ENCODE measurements around the gene PIK3CA. TPM values are rescaled to one million over a fixed set of nuclear protein-coding genes. Genes with fewer than 3 reads are reported as not detected.

Gene PIK3CA
- total RNA-seq, 1 experiment from 2014 or later: 27.6 TPM

DNA sequence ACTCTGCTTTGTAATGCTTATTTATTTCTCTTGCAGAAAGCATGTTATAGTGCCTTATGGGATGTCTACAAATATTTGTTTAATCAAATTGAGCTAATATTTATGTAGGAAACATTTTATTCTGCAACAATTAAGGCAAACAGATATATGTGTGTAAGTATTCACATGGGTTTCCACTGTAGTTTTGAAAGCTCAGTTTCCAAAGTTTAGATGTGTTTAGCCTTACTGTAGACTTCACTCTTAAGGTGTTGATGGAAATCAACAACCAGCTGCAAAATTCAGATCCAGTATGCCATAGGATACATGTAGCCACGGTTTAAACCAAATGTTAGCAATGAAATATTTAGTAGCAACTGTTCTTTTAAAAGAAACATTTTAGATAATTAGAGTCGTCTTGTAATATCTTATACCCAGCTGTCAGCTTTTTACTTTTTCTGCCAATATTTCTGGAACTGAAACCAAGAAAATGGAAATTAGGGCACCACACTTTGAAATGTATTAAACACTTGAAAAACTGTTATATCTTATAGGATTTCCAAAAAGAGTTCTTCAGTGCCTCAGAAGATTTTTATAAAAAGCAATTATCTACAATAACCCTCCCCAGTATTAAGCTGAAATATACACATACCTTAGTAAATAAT, 18.5 kb downstream of the PIK3CA start:
- no peaks in the 10 kb centered on the region for H3K9me3 ChIP-seq (ENCODE audit: control insufficient read depth, insufficient read depth, low read depth, low read length)
- intact Hi-C loops (cut with micrococcal nuclease; ENCODE audit: unreplicated experiment): no loop called here
- no peaks in the 10 kb centered on the region for H3K36me3 ChIP-seq (ENCODE audit: control insufficient read depth, insufficient read depth, low read length)
- ChIA-PET CTCF (no interaction called here), POLR2A (interaction anchor here (0.6 kb wide), 1 partner anchor 144 kb away, joined by 3 read pairs; no protein-coding TSS in a partner anchor)
- DNase-seq (ENCODE audit: low read depth, low spot score): no peak
- TF ChIP-seq CTCF (IDR thresholded peaks at IDR 0.05) (no peak), TCF7L2 (IDR thresholded peaks at IDR 0.05; ENCODE audit: low read depth, low read length) (no peak), POLR2AphosphoS5 (IDR thresholded peaks at IDR 0.05; ENCODE audit: low read depth, low read length) (no peak), SIN3A (IDR thresholded peaks at IDR 0.05; ENCODE audit: borderline replicate concordance, insufficient read depth, low read depth, low read length) (no peak), REST (IDR thresholded peaks at IDR 0.05; ENCODE audit: insufficient read depth in 1 of 2, low read depth in 2 of 2, low read length in 1 of 2) (no peak)
- peaks cover 5% of the 10 kb centered on the region; the same call in 1 of the 2 replicates for H3K4me1 ChIP-seq (ENCODE audit: control insufficient read depth, insufficient read depth, low read length)
- H3K4me3 ChIP-seq (ENCODE audit: low read depth in 2 of 2, low read length in 2 of 2): no peak overlapping the region
- in situ Hi-C loops (cut with HindIII; ENCODE audit: low pct_unique_long_range_greater_than_20kb, low sequenced_read_pairs): no loop called here
- H3K27ac ChIP-seq (ENCODE audit: low read length): no peak overlapping the region
- no peak for ATAC-seq
- BruUV-seq (replicated peaks): no TSS peak
- H3K27me3 ChIP-seq (ENCODE audit: control insufficient read depth, insufficient read depth, low read length): no peaks in the 10 kb centered on the region

- DNase-seq (ENCODE audit: low read depth, low spot score): no peak
- Histone ChIP-seq H3K4me1 (ENCODE audit: control insufficient read depth, insufficient read depth, low read length) (peaks cover 5% of the 10 kb centered on the region; the same call in 1 of the 2 replicates), H3K4me3 (ENCODE audit: low read depth in 2 of 2, low read length in 2 of 2) (no peak overlapping the region), H3K9me3 (ENCODE audit: control insufficient read depth, insufficient read depth, low read depth, low read length) (no peaks in the 10 kb centered on the region), H3K36me3 (ENCODE audit: control insufficient read depth, insufficient read depth, low read length) (no peaks in the 10 kb centered on the region), H3K27me3 (ENCODE audit: control insufficient read depth, insufficient read depth, low read length) (no peaks in the 10 kb centered on the region), H3K27ac (ENCODE audit: low read length) (no peak overlapping the region; the same call in 1 of the 2 replicates)
- ATAC-seq: no peak
- POLR2A ChIA-PET: no interaction called here
- intact Hi-C loops (cut with micrococcal nuclease; ENCODE audit: unreplicated experiment) (no loop called here), in situ Hi-C loops (cut with HindIII; ENCODE audit: low pct_unique_long_range_greater_than_20kb, low sequenced_read_pairs) (no loop called here)
- CTCF ChIA-PET: no interaction called here
- no TSS peak for BruUV-seq (replicated peaks)
- TF ChIP-seq POLR2AphosphoS5 (IDR thresholded peaks at IDR 0.05; ENCODE audit: low read depth, low read length) (no peak), TCF7L2 (IDR thresholded peaks at IDR 0.05; ENCODE audit: low read depth, low read length) (no peak), CTCF (IDR thresholded peaks at IDR 0.05) (no peak), REST (IDR thresholded peaks at IDR 0.05; ENCODE audit: insufficient read depth in 1 of 2, low read depth in 2 of 2, low read length in 1 of 2) (no peak), SIN3A (IDR thresholded peaks at IDR 0.05; ENCODE audit: borderline replicate concordance, insufficient read depth, low read depth, low read length) (no peak)
Observed at GRCh38 chr3:179168918-179169317, 20.8 kb downstream of the PIK3CA start.
